Activated naive CD4-positive, alpha-beta T cell treated with anti-CD3 and anti-CD28 coated beads for 36 hours (primary cell): ENCODE measurements around the gene OGG1. TPM values are rescaled to one million over a fixed set of nuclear protein-coding genes. Genes with fewer than 3 reads are reported as not detected.

Source experiments
- CTCF ChIA-PET: fragments of 350-600 bp; sonication (Branson Sonifier 250); formaldehyde crosslinking; loops from one replicate; lab custom pipeline; 2021; ENCODE audit warnings: antibody characterized with exemption; lab: Charles Lee
- DNase-seq: peaks from one replicate; pipeline ENCODE4 v3.0.0-alpha.2; 2020
- H3K27ac Mint-ChIP-seq: one replicate; pipeline ENCODE4 v1.8.0; 2021; ENCODE audit warnings: mild to moderate bottlenecking, mixed read lengths
- H3K27me3 Mint-ChIP-seq: one replicate; pipeline ENCODE4 v1.8.0; 2021; ENCODE audit warnings: low read depth, mixed read lengths
- H3K36me3 Mint-ChIP-seq: one replicate; pipeline ENCODE4 v1.8.0; 2021; ENCODE audit warnings: low read depth, mixed read lengths
- H3K4me1 Mint-ChIP-seq: one replicate; pipeline ENCODE4 v1.8.0; 2021; ENCODE audit warnings: low read depth, mixed read lengths
- H3K4me3 Mint-ChIP-seq: one replicate; pipeline ENCODE4 v1.8.0; 2021; ENCODE audit warnings: mild to moderate bottlenecking, moderate library complexity, mixed read lengths
- H3K9me3 Mint-ChIP-seq: one replicate; pipeline ENCODE4 v1.8.0; 2021; ENCODE audit warnings: mixed read lengths
- intact Hi-C: fragments of 100-400 bp; cut with micrococcal nuclease; formaldehyde crosslinking; loops from one replicate; pipeline ENCODE4 v1.15.1; 2023
- total RNA-seq, 2 experiments: library from RNA; stranded (reverse); gene quantifications; one replicate each; pipeline ENCODE4 v1.2.3, GENCODE V29; 2021

OGG1 gene
- total RNA-seq, 2 experiments from 2014 or later, result 26.1 to 28.5 TPM

DNA sequence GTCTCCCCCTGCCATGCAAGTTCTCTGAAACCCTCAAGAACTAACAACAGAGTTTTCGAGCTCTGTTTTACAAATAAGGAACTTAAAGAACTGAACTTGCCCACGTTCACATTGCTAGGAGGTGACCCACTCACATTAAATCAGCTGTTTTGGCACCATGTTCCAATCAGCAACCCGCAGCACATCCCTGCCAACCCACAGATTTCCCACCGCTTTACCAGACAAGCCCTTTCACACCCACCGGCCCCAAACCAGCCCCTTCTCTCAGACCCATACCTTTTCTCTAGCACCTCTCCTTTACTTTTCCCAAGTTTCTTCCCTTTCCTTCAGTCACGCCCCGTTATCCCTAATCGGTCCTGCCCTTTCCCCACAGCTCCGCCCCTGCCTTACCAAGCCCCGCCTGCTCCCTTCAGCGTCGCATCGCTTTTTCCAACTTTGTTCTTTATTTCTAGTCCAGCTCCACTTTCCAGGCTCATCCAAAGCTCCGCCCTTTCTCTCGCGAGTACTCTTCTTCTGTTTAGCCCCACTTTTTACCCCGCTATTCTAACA lies 19.0 kb upstream of the OGG1 start:
- intact Hi-C loops, result loop anchor here (1.0 to 5.0 kb wide), 13 partner anchors 20 to 767 kb away; partner anchors contain the start of genes CRELD1, EMC3, JAGN1 and MTMR14
- Mint-ChIP-seq H3K9me3 (no peaks in the 10 kb centered on the region), H3K4me1 (peaks cover 55% of the 10 kb centered on the region), H3K4me3 (peak overlapping the region; percentile 81), H3K27me3 (no peaks in the 10 kb centered on the region), H3K27ac (peak overlapping the region; percentile 89), H3K36me3 (peaks cover 8% of the 10 kb centered on the region)
- CTCF ChIA-PET, result interaction anchor here (0.6 to 1.6 kb wide), 6 partner anchors 10 to 253 kb away, joined by 3 to 6 read pairs (median 4); partner anchors contain the start of gene OGG1
- DNase-seq, result no peak

- CTCF ChIA-PET, result interaction anchor here (1.0 to 1.7 kb wide), 4 partner anchors 9 to 47 kb away, joined by 3 to 4 read pairs (median 4); partner anchors contain the start of genes CAMK1 and OGG1
- Mint-ChIP-seq H3K27me3 (no peaks in the 10 kb centered on the region), H3K27ac (peak within 1 kb of the TSS; percentile 95), H3K4me3 (peak within 1 kb of the TSS; percentile 84), H3K9me3 (no peaks in the 10 kb centered on the region), H3K36me3 (peaks cover 11% of the 10 kb centered on the region), H3K4me1 (peaks cover 59% of the 10 kb centered on the region)
- DNase-seq, result peak; percentile 100
- intact Hi-C loops, result loop anchor here (1.0 to 5.0 kb wide), 13 partner anchors 19 to 768 kb away; partner anchors contain the start of genes CRELD1, EMC3, JAGN1 and MTMR14
These were observed 18.3 kb upstream of the OGG1 start, which contains the start of gene BRPF1 for GRCh38 chr3:9731206-9732079. Gene BRPF1, plus strand, starts transcription at chr3:9731735. Its CDS starts 2,406 bp downstream, at chr3:9734141.

DNA sequence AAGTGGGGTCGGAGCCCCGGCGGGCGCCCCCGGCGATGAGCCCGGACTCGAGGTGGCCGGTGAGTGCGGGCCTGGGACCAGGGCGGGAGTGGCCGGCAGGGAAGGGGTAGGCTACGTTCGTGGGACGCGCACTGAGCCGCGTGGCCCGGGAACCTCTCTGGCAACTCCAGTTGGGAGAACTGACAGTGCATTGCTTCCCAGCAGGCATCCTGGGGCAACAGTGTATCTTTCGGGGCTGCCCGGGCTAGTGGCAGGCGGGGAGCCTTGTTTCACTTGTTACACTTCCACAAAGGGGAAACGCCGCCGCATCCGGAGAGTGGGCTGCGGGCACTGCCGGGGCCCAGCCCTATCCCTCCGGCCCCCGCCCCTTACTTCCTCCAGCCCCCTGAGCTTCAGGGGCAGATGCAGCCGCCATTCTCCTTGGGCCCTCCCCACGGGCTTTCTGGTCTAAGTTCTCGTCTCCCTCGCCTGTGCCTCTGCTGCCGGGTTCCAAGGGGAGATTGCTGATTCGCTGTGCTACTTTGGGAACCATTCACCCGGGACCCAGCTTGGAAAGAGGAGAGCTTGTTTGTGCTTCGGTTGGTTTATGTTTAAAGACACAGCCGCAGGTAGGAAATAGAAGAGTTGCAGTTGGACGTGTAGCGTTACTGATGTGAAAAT lies 17.5 kb upstream of the OGG1 start:
- no peaks in the 10 kb centered on the region for H3K9me3 Mint-ChIP-seq
- intact Hi-C loops, result loop anchor here (5.0 kb wide), 3 partner anchors 200 to 590 kb away; partner anchors contain the start of genes CRELD1, EMC3 and SEC13
- DNase-seq, result peak; percentile 69
- CTCF ChIA-PET, result interaction anchor here (0.6 to 1.7 kb wide), 5 partner anchors 8 to 256 kb away, joined by 3 to 6 read pairs (median 4); partner anchors contain the start of genes CAMK1 and OGG1
- peaks cover 16% of the 10 kb centered on the region for H3K36me3 Mint-ChIP-seq
- H3K4me1 Mint-ChIP-seq, result peaks cover 59% of the 10 kb centered on the region
- peak overlapping the region; percentile 84 for H3K4me3 Mint-ChIP-seq
- no peaks in the 10 kb centered on the region for H3K27me3 Mint-ChIP-seq
- peak overlapping the region; percentile 85 for H3K27ac Mint-ChIP-seq

GRCh38 chr3:9732740-9733115 lies 17.0 kb upstream of the OGG1 start:
- no peaks in the 10 kb centered on the region for H3K9me3 Mint-ChIP-seq
- H3K4me1 Mint-ChIP-seq, result peaks cover 55% of the 10 kb centered on the region
- no peak for DNase-seq
- H3K27ac Mint-ChIP-seq, result peak overlapping the region; percentile 85
- H3K36me3 Mint-ChIP-seq, result peaks cover 16% of the 10 kb centered on the region
- H3K27me3 Mint-ChIP-seq, result no peaks in the 10 kb centered on the region
- CTCF ChIA-PET, result interaction anchor here (0.6 to 1.7 kb wide), 6 partner anchors 9 to 255 kb away, joined by 3 to 6 read pairs (median 4); partner anchors contain the start of genes CAMK1 and OGG1
- H3K4me3 Mint-ChIP-seq, result peak overlapping the region; percentile 84
- intact Hi-C loops, result loop anchor here (5.0 kb wide), 3 partner anchors 200 to 590 kb away; partner anchors contain the start of genes CRELD1, EMC3 and SEC13

- Mint-ChIP-seq H3K9me3 (no peaks in the 10 kb centered on the region), H3K36me3 (peaks cover 31% of the 10 kb centered on the region), H3K27ac (peak overlapping the region; percentile 55), H3K27me3 (no peaks in the 10 kb centered on the region), H3K4me3 (no peak overlapping the region), H3K4me1 (peaks cover 43% of the 10 kb centered on the region)
- intact Hi-C loops, result no loop called here
- peak; percentile 30 for DNase-seq
- CTCF ChIA-PET, result interaction anchor here (0.5 to 3.4 kb wide), 5 partner anchors 9 to 233 kb away, joined by 3 to 21 read pairs (median 4); no protein-coding TSS in a partner anchor
These were observed 12.9 kb upstream of the OGG1 start for GRCh38 chr3:9736831-9737230.

- Mint-ChIP-seq H3K4me3 (no peak overlapping the region), H3K4me1 (peaks cover 24% of the 10 kb centered on the region), H3K36me3 (peaks cover 39% of the 10 kb centered on the region), H3K27ac (no peak overlapping the region), H3K9me3 (no peaks in the 10 kb centered on the region), H3K27me3 (no peaks in the 10 kb centered on the region)
- CTCF ChIA-PET, result interaction anchor here (1.0 kb wide), 1 partner anchor 234 kb away, joined by 4 read pairs; no protein-coding TSS in a partner anchor
- no peak for DNase-seq
- intact Hi-C loops, result no loop called here
These were observed 10.6 kb upstream of the OGG1 start for GRCh38 chr3:9739181-9739580.

DNA sequence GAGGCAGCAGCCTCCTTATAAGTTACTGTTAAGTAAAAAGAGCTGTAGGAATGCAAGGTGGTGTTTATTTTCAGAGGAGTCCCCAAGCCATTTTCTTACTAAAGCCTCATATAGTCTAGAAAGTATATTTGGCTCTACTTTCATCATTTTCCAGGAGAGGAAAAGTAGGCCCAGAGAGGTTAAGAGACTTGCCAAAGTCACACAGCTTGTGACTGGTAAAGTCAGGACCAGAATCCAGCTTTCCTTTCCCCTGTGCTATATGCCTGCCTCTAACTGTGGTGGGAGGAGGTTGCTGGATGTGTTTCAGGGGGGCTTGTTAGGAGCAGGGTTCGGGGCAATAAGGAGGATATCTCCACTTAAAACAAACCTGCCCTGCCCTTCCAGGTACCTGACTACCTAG lies 7.2 kb upstream of the OGG1 start:
- H3K36me3 Mint-ChIP-seq, result peaks cover 44% of the 10 kb centered on the region
- H3K4me1 Mint-ChIP-seq, result peaks cover 10% of the 10 kb centered on the region
- H3K9me3 Mint-ChIP-seq, result no peaks in the 10 kb centered on the region
- H3K4me3 Mint-ChIP-seq, result no peak overlapping the region
- no peak for DNase-seq
- no peak overlapping the region for H3K27ac Mint-ChIP-seq
- H3K27me3 Mint-ChIP-seq, result no peaks in the 10 kb centered on the region
- intact Hi-C loops, result no loop called here
- CTCF ChIA-PET, result interaction anchor here (0.7 to 0.8 kb wide), 2 partner anchors 8 to 493 kb away, joined by 3 read pairs; no protein-coding TSS in a partner anchor

GRCh38 chr3:9743548-9743947 lies 6.2 kb upstream of the OGG1 start:
- DNase-seq, result no peak
- Mint-ChIP-seq H3K27ac (no peak overlapping the region), H3K27me3 (no peaks in the 10 kb centered on the region), H3K9me3 (no peaks in the 10 kb centered on the region), H3K4me1 (peaks cover 10% of the 10 kb centered on the region), H3K36me3 (peaks cover 51% of the 10 kb centered on the region), H3K4me3 (no peak overlapping the region)
- intact Hi-C loops, result no loop called here
- CTCF ChIA-PET, result no interaction called here

GRCh38 chr3:9744162-9744561 lies 5.6 kb upstream of the OGG1 start:
- intact Hi-C loops, result no loop called here
- Mint-ChIP-seq H3K36me3 (peaks cover 53% of the 10 kb centered on the region), H3K9me3 (no peaks in the 10 kb centered on the region), H3K27ac (no peak overlapping the region), H3K4me1 (peaks cover 13% of the 10 kb centered on the region), H3K27me3 (no peaks in the 10 kb centered on the region), H3K4me3 (no peak overlapping the region)
- no peak for DNase-seq
- CTCF ChIA-PET, result no interaction called here

- peak overlapping the region; percentile 74 for H3K27ac Mint-ChIP-seq
- H3K4me1 Mint-ChIP-seq, result peaks cover 20% of the 10 kb centered on the region
- H3K27me3 Mint-ChIP-seq, result no peaks in the 10 kb centered on the region
- peaks cover 52% of the 10 kb centered on the region for H3K36me3 Mint-ChIP-seq
- DNase-seq, result no peak
- intact Hi-C loops, result no loop called here
- H3K4me3 Mint-ChIP-seq, result no peak overlapping the region
- CTCF ChIA-PET, result no interaction called here
- no peaks in the 10 kb centered on the region for H3K9me3 Mint-ChIP-seq
These were observed 4.2 kb upstream of the OGG1 start for GRCh38 chr3:9745521-9745920.

DNA sequence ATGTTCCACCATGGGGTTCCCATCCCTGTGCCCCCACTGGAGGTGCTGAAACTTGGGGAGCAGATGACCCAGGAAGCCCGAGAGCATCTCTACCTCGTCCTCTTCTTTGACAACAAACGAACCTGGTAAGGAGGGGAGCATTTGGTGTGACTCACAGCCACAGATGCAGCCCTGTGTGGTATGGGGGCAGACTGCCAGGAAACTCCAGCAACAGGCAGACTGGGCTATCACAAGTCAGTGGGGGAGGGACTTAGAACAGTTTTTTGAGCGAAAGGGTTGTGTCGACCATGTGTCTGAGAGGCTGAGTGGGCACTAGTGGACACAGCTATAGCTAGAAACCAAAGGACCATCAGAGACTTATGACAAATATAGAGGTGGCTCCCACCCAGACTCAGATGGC lies 3.4 kb upstream of the OGG1 start:
- Mint-ChIP-seq H3K36me3 (peaks cover 50% of the 10 kb centered on the region), H3K4me3 (no peak overlapping the region), H3K9me3 (no peaks in the 10 kb centered on the region), H3K27ac (peak overlapping the region; percentile 74), H3K4me1 (peaks cover 28% of the 10 kb centered on the region), H3K27me3 (no peaks in the 10 kb centered on the region)
- DNase-seq, result no peak
- intact Hi-C loops, result no loop called here
- CTCF ChIA-PET, result no interaction called here
